Stimulated activated CD4-positive, alpha-beta T cell treated with anti-CD3 and anti-CD28 coated beads, Interleukin-4, amount 100 ng/mL, for 1 hour (primary cell): Measurements from ENCODE around the gene SMC4.

Source experiments
- DNase-seq: peaks from one replicate; pipeline ENCODE4 v3.0.0-alpha.2; 2020

SMC4 gene

DNA sequence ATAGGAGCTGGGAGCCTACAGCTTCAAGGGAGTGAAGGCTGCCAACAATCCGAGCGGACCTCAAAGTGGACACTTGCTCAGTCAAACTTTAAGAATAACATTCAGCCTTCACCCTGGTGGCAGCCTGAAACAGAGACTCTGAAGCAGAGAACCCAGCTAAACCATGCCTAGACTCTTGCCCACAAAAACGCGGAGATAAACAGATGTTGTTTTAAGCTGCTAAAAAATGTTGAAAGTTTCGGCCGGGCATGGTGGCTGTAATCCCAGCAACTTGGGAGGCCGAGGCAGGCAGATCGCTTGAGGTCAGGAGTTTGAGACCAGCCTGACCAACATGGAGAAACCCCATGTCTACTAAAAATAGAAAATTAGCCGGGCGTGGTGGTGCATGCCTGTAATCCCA is 79.9 kb downstream of the SMC4 start:
- no peak for DNase-seq

DNA sequence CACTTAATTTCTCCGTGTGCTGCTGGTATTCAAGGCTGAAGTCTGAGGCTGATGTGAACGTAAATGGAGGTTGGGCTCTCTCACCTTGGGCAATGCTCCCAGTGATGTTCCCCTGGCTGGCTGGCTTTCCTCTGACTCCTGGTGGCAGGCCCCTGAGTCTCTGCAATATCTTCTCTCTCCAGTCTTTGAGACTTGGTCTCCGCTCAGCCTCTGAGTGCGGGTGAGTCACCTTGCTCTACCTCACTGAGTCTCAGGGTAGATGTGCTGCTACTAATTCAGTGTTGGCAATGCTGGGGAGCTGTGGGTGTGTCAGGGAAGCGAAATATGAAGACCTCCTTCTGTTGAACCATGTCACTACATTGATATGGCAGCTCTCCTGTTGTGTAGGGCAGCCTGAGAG is 81.5 kb downstream of the SMC4 start:
- no peak for DNase-seq

DNA sequence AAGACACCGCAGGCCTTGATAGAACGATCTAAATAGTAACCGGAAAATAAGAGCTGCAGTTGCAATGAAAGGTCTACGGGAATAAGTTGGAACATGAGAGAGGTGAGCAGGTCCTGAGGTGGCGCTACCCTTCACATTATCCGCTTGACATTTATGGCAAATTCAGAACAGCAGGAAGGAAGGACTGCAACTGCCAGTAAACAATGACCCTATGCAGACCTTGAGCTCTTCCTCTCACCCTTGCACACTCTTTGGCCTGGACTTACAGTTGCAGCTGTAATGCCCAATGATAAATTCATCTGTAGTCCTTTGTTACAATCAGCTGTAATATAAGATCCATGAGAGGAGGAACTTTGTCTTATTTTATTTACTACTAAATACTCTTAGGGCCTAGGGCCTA is 82.4 kb downstream of the SMC4 start:
- DNase-seq: no peak

DNA sequence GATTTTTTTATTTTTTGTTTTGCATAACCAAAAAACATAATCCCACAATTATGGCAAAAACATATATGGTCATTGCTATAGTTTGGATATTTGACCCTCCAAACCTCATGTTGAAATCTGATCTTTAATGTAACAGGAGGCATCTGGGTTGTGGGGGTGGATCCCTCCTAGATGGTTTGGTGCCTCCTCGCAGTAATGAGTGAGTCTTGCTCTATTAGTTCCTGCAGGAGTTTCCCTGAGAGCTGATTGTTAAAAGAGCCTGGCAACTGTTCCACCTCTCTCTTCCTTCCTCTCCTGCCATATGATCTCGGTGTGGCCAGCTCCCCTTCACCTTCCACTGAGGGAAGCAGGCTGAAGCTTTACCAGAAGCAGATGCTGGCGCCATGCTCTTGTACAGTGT is 83.3 kb downstream of the SMC4 start:
- DNase-seq: no peak
